Activated effector memory CD4-positive, alpha-beta T cell treated with Interleukin-2 at 50 U/mL for 16 hours (primary cell): Measurements from ENCODE around the gene SARDH.
A peak's percentile ranks its signal among the peaks of the same experiment; 100 is the strongest.

Experiments
- DNase-seq: peaks from one replicate; pipeline ENCODE4 v3.0.0-alpha.2; 2020

Gene SARDH

GRCh38 chr9:133731876-133732638, 6.1 kb downstream of the SARDH start:
- DNase-seq: no peak

- DNase-seq: no peak
These were observed 7.0 kb downstream of the SARDH start for GRCh38 chr9:133730994-133731715.

GRCh38 chr9:133729617-133730281, 8.4 kb downstream of the SARDH start:
- DNase-seq: no peak

- DNase-seq: no peak
These were observed 9.1 kb downstream of the SARDH start for GRCh38 chr9:133728856-133729616.

GRCh38 chr9:133727876-133728441, 10.2 kb downstream of the SARDH start:
- DNase-seq: no peak

GRCh38 chr9:133727277-133727875, 10.8 kb downstream of the SARDH start:
- no peak for DNase-seq

- peak; percentile 56 for DNase-seq
These were observed 11.5 kb downstream of the SARDH start for GRCh38 chr9:133726401-133727276.

- DNase-seq: no peak
These were observed 12.3 kb downstream of the SARDH start for GRCh38 chr9:133725886-133726285.

GRCh38 chr9:133718563-133719315, 19.4 kb downstream of the SARDH start:
- no peak for DNase-seq

- no peak for DNase-seq
These were observed 20.8 kb downstream of the SARDH start for GRCh38 chr9:133717113-133718031.

GRCh38 chr9:133716564-133717112, 21.5 kb downstream of the SARDH start:
- no peak for DNase-seq

GRCh38 chr9:133715866-133716563, 22.1 kb downstream of the SARDH start:
- peak; percentile 16 for DNase-seq

GRCh38 chr9:133715295-133715865, 22.8 kb downstream of the SARDH start:
- DNase-seq: no peak

- no peak for DNase-seq
These were observed 23.4 kb downstream of the SARDH start for GRCh38 chr9:133714606-133715294.

- DNase-seq: no peak
These were observed 24.1 kb downstream of the SARDH start for GRCh38 chr9:133713960-133714495.

GRCh38 chr9:133713150-133713959, 24.8 kb downstream of the SARDH start:
- no peak for DNase-seq
